Activated CD4-positive, alpha-beta T cell treated with anti-CD3 and anti-CD28 coated beads, Interleukin-2, amount 10 ng/mL, durations not matched to agents 24 days and 14 days (primary cell): Measurements from ENCODE around the gene HDAC9. TPM values are rescaled to one million over a fixed set of nuclear protein-coding genes. Genes with fewer than 3 reads are reported as not detected.
A peak's percentile ranks its signal among the peaks of the same experiment; 100 is the strongest.
"Not testable (repeated sequence)": the region's sequence is repeated elsewhere in the genome, so short reads cannot be mapped to it uniquely, and the experiment has no call there.

Experiments used
- DNase-seq: peaks from one replicate; pipeline ENCODE4 v3.0.0; 2022
- H3K27ac Mint-ChIP-seq: one replicate; pipeline ENCODE4 v1.8.0; 2022; ENCODE audit warnings: mild to moderate bottlenecking, mixed read lengths
- H3K27me3 Mint-ChIP-seq: one replicate; pipeline ENCODE4 v1.8.0; 2022; ENCODE audit warnings: mixed read lengths
- H3K36me3 Mint-ChIP-seq: one replicate; pipeline ENCODE4 v1.8.0; 2022; ENCODE audit warnings: low read depth, mild to moderate bottlenecking, mixed read lengths
- H3K4me1 Mint-ChIP-seq: one replicate; pipeline ENCODE4 v1.8.0; 2021; ENCODE audit warnings: mixed read lengths
- H3K4me3 Mint-ChIP-seq: one replicate; pipeline ENCODE4 v1.8.0; 2022; ENCODE audit warnings: mild to moderate bottlenecking, moderate library complexity, mixed read lengths
- H3K9me3 Mint-ChIP-seq: one replicate; pipeline ENCODE4 v1.8.0; 2021; ENCODE audit warnings: mixed read lengths
- intact Hi-C: fragments of 100-400 bp; cut with micrococcal nuclease; formaldehyde crosslinking; loops from one replicate; pipeline ENCODE4 v1.15.1; 2023
- total RNA-seq: library from RNA; stranded (reverse); gene quantifications from 2 replicates; pipeline ENCODE4 v1.2.3, GENCODE V29; 2022

Gene HDAC9
- total RNA-seq, 1 donor from 2014 or later: 3.0 TPM

DNA sequence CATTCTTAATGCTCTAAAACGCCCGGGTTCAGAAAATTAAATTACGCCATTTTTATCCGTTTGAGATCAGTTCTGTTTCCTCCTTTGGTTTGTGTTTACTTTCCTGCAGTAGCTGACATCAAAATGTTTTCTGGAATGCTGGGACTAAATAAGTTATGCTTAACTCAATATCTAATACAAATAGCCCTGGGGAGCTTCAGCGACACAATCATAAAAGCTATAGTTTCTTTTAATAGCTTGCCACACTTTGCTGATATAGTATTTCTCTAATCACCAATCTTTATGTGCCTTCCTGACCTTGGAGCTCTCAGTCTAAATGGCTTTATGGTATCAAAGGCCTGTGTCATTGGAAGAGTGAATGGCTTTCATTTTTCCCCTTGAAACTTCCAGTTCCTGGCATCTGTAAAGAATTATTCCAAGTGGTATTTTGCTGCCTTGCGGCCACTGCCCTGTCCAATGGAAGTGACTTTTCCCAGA is 202.7 kb downstream of the HDAC9 start:
- Mint-ChIP-seq H3K36me3 (no peaks in the 10 kb centered on the region), H3K9me3 (no peaks in the 10 kb centered on the region), H3K4me1 (no peaks in the 10 kb centered on the region), H3K27me3 (no peaks in the 10 kb centered on the region), H3K27ac (no peak overlapping the region), H3K4me3 (no peak overlapping the region)
- no peak for DNase-seq
- intact Hi-C loops: loop anchor here (10.0 kb wide), 1 partner anchor 357 kb away; no protein-coding TSS in a partner anchor

DNA sequence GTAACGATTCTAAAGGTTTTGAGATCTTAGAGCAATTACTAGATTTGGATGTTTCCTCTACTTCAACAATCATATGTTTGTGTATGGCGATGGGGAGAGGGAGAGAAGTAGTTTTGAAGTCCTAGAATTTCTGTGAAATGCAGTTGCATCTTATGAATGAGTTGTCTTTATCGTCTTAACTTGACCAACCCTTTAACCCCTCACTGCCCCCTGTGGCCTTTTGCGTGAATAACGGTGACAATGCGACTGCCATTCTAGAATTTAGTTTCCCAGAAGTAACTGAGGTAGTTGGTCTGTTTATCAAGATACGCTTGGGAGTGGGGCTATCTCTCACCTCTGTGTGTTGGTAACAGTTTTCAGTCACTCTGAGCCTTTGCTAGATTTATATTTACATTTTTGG is 204.6 kb downstream of the HDAC9 start:
- no peaks in the 10 kb centered on the region for H3K36me3 Mint-ChIP-seq
- no peaks in the 10 kb centered on the region for H3K27me3 Mint-ChIP-seq
- H3K4me3 Mint-ChIP-seq: no peak overlapping the region
- H3K9me3 Mint-ChIP-seq: no peaks in the 10 kb centered on the region
- intact Hi-C loops: no loop called here
- DNase-seq: no peak
- no peak overlapping the region for H3K27ac Mint-ChIP-seq
- no peaks in the 10 kb centered on the region for H3K4me1 Mint-ChIP-seq

DNA sequence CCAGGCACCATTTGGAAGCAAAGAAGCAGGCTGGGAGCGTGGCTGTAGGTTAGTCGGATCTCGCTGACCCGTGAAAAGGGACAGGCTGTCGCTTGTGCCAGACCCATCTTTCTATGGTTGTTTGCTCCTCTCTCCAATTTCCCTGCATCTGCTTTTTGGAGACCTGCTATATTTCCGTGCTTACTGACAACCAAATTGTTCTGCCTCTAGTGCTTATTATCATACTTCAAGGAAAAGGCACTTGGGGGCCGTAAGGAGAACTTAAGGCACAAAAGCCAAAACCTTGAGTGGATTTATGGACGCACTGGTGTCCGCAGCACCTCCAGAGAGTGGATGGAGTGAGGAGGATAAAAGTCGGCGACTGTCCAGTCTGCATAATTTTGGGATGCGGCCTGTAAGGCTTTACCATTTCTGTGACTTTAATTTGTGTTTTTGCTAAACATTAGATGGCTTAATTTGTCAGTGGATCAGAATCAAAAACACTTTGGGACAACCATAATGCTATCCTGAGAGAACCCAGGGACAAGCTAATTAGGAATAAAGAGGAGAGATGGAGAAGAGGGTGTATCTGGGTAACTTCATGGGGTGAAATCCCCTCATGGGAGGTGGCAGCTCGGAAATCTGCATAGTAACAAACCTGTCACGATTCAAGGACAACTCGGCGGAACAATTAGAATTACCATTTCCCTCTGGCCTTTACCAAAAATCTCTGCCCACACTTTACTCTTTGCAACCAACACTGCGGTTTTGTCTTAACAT is 206.7 kb downstream of the HDAC9 start:
- H3K9me3 Mint-ChIP-seq: no peaks in the 10 kb centered on the region
- H3K4me1 Mint-ChIP-seq: no peaks in the 10 kb centered on the region
- DNase-seq: no peak
- intact Hi-C loops: no loop called here
- H3K36me3 Mint-ChIP-seq: no peaks in the 10 kb centered on the region
- no peaks in the 10 kb centered on the region for H3K27me3 Mint-ChIP-seq
- H3K27ac Mint-ChIP-seq: no peak overlapping the region
- H3K4me3 Mint-ChIP-seq: no peak overlapping the region

DNA sequence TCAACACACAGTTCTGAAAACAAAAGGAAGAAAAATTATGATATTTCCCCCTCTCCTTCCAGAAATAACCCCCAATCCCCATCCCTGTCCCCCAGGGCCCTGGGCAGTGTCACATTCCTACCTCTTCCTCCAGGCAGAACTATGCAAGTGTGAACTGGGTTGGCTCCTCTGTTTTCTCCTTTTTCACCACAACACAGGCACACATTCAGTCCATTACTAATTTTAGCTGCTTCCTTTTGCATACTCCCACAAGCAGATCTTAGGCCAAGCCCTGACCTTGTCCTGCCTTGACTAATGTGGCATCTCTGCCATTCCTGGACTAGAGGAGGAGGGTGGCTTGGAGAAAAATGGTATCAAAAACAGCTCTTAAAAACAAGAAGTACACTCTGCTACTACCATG is 208.1 kb downstream of the HDAC9 start:
- no peaks in the 10 kb centered on the region for H3K36me3 Mint-ChIP-seq
- DNase-seq: no peak
- intact Hi-C loops: no loop called here
- no peak overlapping the region for H3K4me3 Mint-ChIP-seq
- H3K27ac Mint-ChIP-seq: no peak overlapping the region
- H3K27me3 Mint-ChIP-seq: no peaks in the 10 kb centered on the region
- H3K4me1 Mint-ChIP-seq: peaks cover 4% of the 10 kb centered on the region
- no peaks in the 10 kb centered on the region for H3K9me3 Mint-ChIP-seq

DNA sequence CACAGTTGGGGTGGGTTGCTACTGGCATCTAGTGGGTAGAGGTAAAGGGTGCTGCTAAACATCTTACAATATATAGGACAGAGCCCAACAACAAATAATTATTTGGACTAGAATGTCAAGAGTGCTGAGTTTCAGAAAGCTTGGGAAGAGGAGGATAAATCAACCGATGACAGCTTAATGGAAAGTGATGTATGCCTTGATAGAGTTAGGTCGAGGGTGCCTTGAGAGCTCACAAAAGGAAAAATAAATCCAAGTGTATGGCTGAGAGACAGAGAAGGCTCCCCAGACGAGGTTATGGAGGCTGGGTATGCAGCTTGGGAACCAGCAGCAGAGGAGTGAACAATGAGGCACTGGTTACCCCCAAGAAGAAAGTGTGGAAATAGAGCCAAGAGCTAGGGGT is 211.1 kb downstream of the HDAC9 start:
- Mint-ChIP-seq H3K9me3 (no peaks in the 10 kb centered on the region), H3K4me1 (peaks cover 4% of the 10 kb centered on the region), H3K4me3 (no peak overlapping the region), H3K36me3 (no peaks in the 10 kb centered on the region), H3K27me3 (no peaks in the 10 kb centered on the region), H3K27ac (no peak overlapping the region)
- DNase-seq: no peak
- intact Hi-C loops: no loop called here

DNA sequence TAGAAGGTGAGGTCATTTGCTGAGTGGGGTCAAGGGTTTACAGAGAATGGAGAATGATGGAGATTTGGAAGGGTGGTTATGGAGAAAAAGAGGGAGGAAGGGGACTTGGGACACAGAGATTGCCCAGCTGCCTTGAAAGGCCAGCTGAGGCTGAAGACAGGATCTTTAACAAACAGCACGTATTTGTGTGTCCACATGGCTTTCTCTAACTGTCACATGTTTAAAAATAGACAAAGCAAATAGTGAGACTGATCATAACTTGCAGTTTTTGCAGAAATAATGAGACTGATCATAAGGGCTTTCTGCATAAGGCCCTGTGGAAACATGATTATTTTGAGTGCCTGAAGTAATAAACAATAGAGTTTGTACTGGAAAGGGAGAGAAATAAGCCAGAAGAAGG is 212.7 kb downstream of the HDAC9 start:
- Mint-ChIP-seq H3K36me3 (no peaks in the 10 kb centered on the region), H3K9me3 (no peaks in the 10 kb centered on the region), H3K4me1 (peaks cover 4% of the 10 kb centered on the region), H3K27me3 (no peaks in the 10 kb centered on the region), H3K27ac (no peak overlapping the region), H3K4me3 (no peak overlapping the region)
- no peak for DNase-seq
- intact Hi-C loops: no loop called here

DNA sequence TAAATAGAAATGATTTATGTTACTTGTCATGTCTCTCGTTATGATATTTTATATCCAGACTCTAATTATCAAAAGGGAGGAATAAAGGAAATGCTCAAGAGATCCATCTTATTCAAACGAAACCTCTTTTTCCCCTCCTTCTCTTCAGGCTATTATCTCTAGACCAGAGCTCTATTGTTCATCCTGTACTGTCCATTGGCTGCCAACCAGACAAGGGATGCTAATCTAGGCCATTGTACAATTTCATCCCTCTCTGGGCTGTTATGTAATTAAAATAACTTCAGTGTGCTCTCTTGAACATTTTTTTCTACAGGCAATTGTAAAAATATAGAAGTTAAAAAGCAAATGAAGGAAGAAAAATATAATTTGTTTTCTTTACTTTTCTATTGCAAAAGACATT is 220.4 kb downstream of the HDAC9 start:
- Mint-ChIP-seq H3K9me3 (no peaks in the 10 kb centered on the region), H3K27me3 (no peaks in the 10 kb centered on the region), H3K36me3 (no peaks in the 10 kb centered on the region), H3K27ac (no peak overlapping the region), H3K4me3 (no peak overlapping the region), H3K4me1 (no peaks in the 10 kb centered on the region)
- DNase-seq: no peak
- intact Hi-C loops: no loop called here

DNA sequence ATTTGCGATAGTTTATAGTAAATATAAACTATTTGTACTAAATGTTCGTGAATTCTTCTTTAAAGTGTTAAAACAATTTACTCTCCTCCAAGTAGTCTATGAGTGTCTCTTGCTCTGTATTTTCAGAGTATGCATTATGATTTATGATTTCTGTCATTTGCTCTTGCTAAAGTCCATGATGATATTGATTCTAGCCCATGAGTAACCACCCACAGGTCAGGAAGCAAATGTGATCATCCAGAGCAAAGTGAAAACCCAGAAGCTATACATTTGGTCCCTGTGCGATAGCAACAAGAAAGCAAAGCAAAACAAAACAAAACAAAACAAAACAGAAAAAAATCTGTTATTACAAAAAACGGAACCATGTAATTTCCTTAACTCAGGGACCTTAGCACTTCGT is 225.9 kb downstream of the HDAC9 start:
- peak; percentile 11 for DNase-seq
- no peaks in the 10 kb centered on the region for H3K4me1 Mint-ChIP-seq
- H3K4me3 Mint-ChIP-seq: no peak overlapping the region
- H3K36me3 Mint-ChIP-seq: no peaks in the 10 kb centered on the region
- no peak overlapping the region for H3K27ac Mint-ChIP-seq
- H3K9me3 Mint-ChIP-seq: no peaks in the 10 kb centered on the region
- intact Hi-C loops: no loop called here
- H3K27me3 Mint-ChIP-seq: no peaks in the 10 kb centered on the region

DNA sequence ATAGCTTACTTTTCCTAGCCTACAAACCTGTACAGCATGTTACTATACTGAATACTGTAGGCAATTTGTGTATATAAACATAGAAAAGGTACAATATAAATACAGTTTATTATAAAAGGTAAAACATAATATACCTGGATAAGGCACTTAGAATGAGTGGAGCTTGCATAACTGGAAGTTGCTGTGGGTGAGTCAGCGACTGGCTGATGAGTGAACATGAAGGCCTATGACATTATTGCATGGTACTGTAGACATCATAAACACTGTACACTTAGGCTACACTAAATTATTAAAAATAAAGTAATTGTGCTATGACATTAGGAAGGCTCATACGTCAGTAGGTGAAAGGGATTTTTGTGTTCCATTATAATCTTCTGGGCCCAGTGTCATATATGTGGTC is 228.8 kb downstream of the HDAC9 start:
- no peak overlapping the region for H3K27ac Mint-ChIP-seq
- H3K27me3 Mint-ChIP-seq: no peaks in the 10 kb centered on the region
- H3K4me3 Mint-ChIP-seq: no peak overlapping the region
- H3K4me1 Mint-ChIP-seq: no peaks in the 10 kb centered on the region
- H3K9me3 Mint-ChIP-seq: no peaks in the 10 kb centered on the region
- no peaks in the 10 kb centered on the region for H3K36me3 Mint-ChIP-seq
- no peak for DNase-seq
- intact Hi-C loops: no loop called here

DNA sequence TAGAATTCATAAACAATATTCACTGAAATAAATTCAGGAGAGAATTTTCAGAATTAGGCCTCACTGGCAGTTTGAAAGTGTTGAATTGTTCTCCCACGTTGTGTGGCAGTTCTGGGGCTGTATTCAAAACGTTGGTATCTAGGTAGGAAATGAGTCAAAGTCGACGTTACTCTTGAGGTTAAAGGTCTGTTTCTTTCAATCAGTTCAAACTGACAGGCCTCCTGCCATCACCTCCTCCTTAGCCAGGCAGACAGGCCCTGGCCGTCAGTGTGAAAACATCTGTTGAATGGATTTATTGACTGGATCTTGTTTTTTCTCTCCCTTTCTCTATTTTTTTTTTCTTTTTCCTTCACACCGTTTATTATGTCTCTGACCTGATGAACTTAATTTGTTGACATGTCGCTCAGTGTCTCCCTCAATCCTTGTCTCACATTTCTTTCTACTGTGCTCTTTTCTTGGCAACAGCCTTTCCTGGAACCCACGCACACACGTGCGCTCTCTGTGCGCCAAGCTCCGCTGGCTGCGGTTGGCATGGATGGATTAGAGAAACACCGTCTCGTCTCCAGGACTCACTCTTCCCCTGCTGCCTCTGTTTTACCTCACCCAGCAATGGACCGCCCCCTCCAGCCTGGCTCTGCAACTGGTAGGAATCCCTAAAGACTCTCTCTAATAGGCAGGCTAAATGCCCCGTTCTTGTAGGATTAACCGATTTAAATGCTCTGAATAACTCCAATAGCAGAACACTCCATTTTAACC is 231.7 kb downstream of the HDAC9 start:
- no peaks in the 10 kb centered on the region for H3K9me3 Mint-ChIP-seq
- no peaks in the 10 kb centered on the region for H3K36me3 Mint-ChIP-seq
- no peaks in the 10 kb centered on the region for H3K4me1 Mint-ChIP-seq
- DNase-seq: peak; percentile 21
- H3K27ac Mint-ChIP-seq: no peak overlapping the region
- no peak overlapping the region for H3K4me3 Mint-ChIP-seq
- H3K27me3 Mint-ChIP-seq: no peaks in the 10 kb centered on the region
- intact Hi-C loops: no loop called here

DNA sequence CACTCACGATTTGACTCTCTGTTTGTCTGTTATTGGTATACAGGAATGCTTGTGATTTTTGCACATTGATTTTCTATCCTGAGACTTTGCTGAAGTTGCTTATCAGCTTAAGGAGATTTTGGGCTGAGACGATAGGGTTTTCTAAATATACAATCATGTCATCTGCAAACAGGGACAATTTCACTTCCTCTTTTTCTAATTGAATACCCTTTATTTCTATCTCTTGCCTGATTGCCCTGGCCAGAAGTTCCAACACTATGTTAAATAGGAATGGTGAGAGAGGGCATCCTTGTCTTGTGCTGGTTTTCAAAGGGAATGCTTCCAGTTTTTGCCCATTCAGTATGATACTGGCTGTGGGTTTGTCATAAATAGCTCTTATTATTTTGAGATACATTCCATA is 240.5 kb downstream of the HDAC9 start:
- intact Hi-C loops: not testable (repeated sequence)

DNA sequence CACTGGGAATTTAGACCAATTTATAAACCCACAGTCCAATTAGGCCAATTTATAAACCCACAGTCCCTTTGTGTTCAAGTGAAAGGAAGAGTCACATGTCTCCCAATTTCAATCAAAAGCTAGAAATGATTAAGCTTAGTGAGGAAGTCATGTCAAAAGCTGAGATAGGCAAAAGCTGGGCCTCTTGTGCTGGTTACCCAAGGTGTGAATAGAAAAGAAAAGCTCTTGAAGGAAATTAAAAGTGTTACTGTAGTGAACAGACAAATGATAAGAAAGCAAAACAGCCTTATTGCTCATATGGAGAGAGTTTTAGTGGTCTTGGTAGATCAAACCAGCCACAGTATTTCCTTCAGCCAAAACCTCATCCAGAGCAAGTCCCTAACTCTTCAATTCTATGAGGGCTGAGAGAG is 245.0 kb downstream of the HDAC9 start:
- intact Hi-C loops: loop anchor here (5.0 kb wide), 1 partner anchor 122 kb away; no protein-coding TSS in a partner anchor
- Mint-ChIP-seq H3K9me3 (peaks cover 15% of the 10 kb centered on the region), H3K36me3 (no peaks in the 10 kb centered on the region), H3K4me1 (peaks cover 3% of the 10 kb centered on the region), H3K27ac (peak overlapping the region; percentile 66), H3K27me3 (no peaks in the 10 kb centered on the region), H3K4me3 (no peak overlapping the region)
- peak; percentile 58 for DNase-seq

More for the DNA sequence above, 240.5 kb downstream of the HDAC9 start:
- H3K9me3 Mint-ChIP-seq: peaks cover 11% of the 10 kb centered on the region
- not testable (repeated sequence) for H3K27ac Mint-ChIP-seq, H3K27me3 Mint-ChIP-seq, H3K4me1 Mint-ChIP-seq, H3K4me3 Mint-ChIP-seq, H3K36me3 Mint-ChIP-seq, DNase-seq

DNA sequence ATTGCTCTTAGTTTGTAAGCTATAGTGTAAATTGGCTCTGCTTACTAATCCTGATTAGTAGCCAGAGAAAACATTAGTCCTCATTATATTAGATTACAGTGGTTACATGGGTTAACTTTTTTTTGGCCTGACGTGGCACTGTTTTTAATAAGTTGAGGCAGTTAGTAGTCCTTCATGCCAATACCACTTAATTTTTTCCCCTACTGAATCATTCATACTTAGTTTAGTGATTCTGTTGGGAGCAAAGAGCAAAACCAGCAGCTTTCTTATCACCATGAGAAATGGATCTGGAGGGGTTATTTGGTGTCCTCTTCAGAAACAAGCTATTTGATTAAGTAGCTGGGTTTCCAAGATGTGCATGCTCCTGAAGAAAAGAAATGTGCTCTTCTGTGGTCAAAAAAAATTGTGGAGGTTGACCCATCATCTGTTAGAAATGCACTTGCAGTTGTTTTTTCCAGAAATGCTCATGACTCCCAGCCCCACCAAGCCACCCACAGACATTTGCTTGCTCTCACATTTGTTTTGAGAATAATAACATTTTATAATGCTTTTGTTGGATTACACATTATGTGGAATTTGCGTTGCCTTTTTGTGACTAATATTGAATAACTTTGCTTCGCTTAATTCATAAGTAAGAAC is 258.5 kb downstream of the HDAC9 start:
- H3K4me3 Mint-ChIP-seq: no peak overlapping the region
- no peak for DNase-seq
- H3K27me3 Mint-ChIP-seq: no peaks in the 10 kb centered on the region
- intact Hi-C loops: loop anchor here (5.0 kb wide), 1 partner anchor 298 kb away; no protein-coding TSS in a partner anchor
- H3K9me3 Mint-ChIP-seq: no peaks in the 10 kb centered on the region
- no peaks in the 10 kb centered on the region for H3K4me1 Mint-ChIP-seq
- no peak overlapping the region for H3K27ac Mint-ChIP-seq
- H3K36me3 Mint-ChIP-seq: no peaks in the 10 kb centered on the region

DNA sequence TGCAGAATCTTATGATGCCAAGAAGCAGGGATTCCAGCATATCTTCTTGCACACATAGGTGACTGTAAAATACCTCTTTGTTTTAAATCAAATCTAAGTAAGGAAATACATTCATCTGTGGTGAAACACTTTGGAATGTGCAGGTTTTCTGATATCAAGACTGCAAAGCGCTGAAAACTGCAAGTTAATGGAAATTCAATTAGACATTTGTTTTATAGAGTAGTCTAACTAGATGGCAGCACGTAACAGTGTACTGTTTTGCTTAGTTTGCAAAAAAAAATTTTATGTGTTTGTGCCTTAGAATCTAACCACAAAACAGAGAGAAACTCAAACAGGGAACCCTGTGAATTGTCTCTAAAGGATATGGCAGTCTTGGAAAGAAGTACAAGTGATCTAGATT is 259.2 kb downstream of the HDAC9 start:
- intact Hi-C loops: loop anchor here (5.0 kb wide), 1 partner anchor 298 kb away; no protein-coding TSS in a partner anchor
- Mint-ChIP-seq H3K4me3 (no peak overlapping the region), H3K27ac (no peak overlapping the region), H3K27me3 (no peaks in the 10 kb centered on the region), H3K36me3 (no peaks in the 10 kb centered on the region), H3K4me1 (no peaks in the 10 kb centered on the region), H3K9me3 (no peaks in the 10 kb centered on the region)
- no peak for DNase-seq
